NCI-H2081 treated with DMSO at 0.1 percent for 48 hours (cell line): Measurements from ENCODE around the gene EEIG2.
"Not testable (repeated sequence)": the region's sequence is repeated elsewhere in the genome, so short reads cannot be mapped to it uniquely, and the experiment has no call there.

ENCODE experiments used
- DNase-seq: peaks from one replicate; lab custom pipeline; 2025; lab: John Stamatoyannopoulos, UW

Gene EEIG2

GRCh38 chr1:108547493-108547892 lies 12.4 kb upstream of the EEIG2 start:
- not testable (repeated sequence) for DNase-seq

GRCh38 chr1:108551137-108551862 lies 8.6 kb upstream of the EEIG2 start:
- DNase-seq: no peak

GRCh38 chr1:108553905-108554304 lies 6.0 kb upstream of the EEIG2 start:
- DNase-seq: no peak

- no peak for DNase-seq
Observed at GRCh38 chr1:108554682-108555427, 5.0 kb upstream of the EEIG2 start.

- DNase-seq: no peak
Observed at GRCh38 chr1:108556066-108556465, 3.8 kb upstream of the EEIG2 start.

GRCh38 chr1:108556499-108556898 lies 3.4 kb upstream of the EEIG2 start:
- DNase-seq: no peak

- DNase-seq: no peak
Observed at GRCh38 chr1:108557296-108557695, 2.6 kb upstream of the EEIG2 start.

GRCh38 chr1:108560189-108560873 lies 431 bp downstream of the EEIG2 start:
- DNase-seq: no peak

GRCh38 chr1:108560874-108561459 lies 1.1 kb downstream of the EEIG2 start:
- DNase-seq: no peak

- no peak for DNase-seq
Observed at GRCh38 chr1:108561689-108562326, 1.9 kb downstream of the EEIG2 start.

GRCh38 chr1:108563808-108564207 lies 3.9 kb downstream of the EEIG2 start:
- DNase-seq: no peak

GRCh38 chr1:108565081-108565480 lies 5.2 kb downstream of the EEIG2 start:
- DNase-seq: no peak

- DNase-seq: no peak
Observed at GRCh38 chr1:108565512-108565911, 5.6 kb downstream of the EEIG2 start.

GRCh38 chr1:108568589-108568988 lies 8.7 kb downstream of the EEIG2 start:
- no peak for DNase-seq

GRCh38 chr1:108569097-108569728 lies 9.3 kb downstream of the EEIG2 start:
- DNase-seq: no peak

- DNase-seq: no peak
Observed at GRCh38 chr1:108570128-108570527, 10.2 kb downstream of the EEIG2 start.

GRCh38 chr1:108570998-108571401 lies 11.1 kb downstream of the EEIG2 start:
- DNase-seq: no peak

GRCh38 chr1:108572182-108572581 lies 12.3 kb downstream of the EEIG2 start:
- DNase-seq: no peak

- no peak for DNase-seq
Observed at GRCh38 chr1:108573183-108573582, 13.3 kb downstream of the EEIG2 start.

GRCh38 chr1:108574008-108574407 lies 14.1 kb downstream of the EEIG2 start:
- DNase-seq: no peak

GRCh38 chr1:108575375-108575774 lies 15.5 kb downstream of the EEIG2 start:
- no peak for DNase-seq
